PC-9 (cell line): ENCODE measurements around the gene RIPK3.

ENCODE experiments used
- EZH2 ChIP-seq: fragments of 200-600 bp; sonication (generic); IDR thresholded peaks from 2 replicates; pipeline ENCODE4 v1.8.0; 2017; ENCODE audit warnings: antibody characterized with exemption, low read depth
- TF ChIP-seq, protein P1 (sequence below): fragments of 200-600 bp; sonication (generic); conservative IDR thresholded peaks from 2 replicates; pipeline ENCODE4 v1.6.1; 2017; ENCODE audit warnings: mixed run types, antibody characterized with exemption, mild to moderate bottlenecking, moderate library complexity

DNA sequence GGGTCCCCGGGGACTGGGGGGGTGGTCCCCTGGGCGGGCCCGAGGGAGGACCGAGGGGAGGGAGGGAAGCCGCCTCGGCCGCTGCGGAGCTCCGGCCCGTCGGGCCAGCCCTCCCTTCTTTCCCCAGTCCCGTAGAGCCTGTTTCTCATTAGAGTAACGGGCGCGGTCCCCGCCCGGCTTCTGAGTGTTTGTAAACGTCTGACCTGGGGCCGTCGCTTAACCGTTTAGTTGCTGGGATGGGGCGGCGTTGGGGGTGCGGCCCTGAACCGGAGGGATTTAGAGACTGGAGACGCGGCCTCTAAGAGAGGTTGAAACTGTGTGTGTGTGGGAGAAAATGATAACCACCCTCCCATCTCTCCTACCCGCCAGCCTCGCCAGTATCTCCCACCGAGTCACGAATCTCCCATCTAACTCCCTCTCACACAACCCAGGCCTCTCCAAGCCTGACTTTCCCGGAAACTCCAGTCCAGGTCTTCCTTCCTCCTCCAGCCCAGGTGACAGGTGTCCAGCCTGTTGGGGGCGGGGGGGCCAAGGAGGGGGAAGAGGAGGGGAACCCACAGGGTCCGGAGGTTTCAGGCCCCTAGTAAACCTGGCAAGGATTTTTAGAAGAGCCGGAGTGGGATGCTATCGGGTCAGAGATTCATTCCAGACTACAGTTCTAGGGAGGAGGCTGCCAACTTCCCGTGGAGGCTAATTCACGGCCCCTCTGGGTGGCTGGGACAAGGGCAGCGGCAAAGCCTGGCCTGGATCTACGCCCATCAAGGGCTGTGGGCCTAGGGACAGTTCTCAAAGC is 27.1 kb upstream of the RIPK3 start:
- TF ChIP-seq, protein P1, sequence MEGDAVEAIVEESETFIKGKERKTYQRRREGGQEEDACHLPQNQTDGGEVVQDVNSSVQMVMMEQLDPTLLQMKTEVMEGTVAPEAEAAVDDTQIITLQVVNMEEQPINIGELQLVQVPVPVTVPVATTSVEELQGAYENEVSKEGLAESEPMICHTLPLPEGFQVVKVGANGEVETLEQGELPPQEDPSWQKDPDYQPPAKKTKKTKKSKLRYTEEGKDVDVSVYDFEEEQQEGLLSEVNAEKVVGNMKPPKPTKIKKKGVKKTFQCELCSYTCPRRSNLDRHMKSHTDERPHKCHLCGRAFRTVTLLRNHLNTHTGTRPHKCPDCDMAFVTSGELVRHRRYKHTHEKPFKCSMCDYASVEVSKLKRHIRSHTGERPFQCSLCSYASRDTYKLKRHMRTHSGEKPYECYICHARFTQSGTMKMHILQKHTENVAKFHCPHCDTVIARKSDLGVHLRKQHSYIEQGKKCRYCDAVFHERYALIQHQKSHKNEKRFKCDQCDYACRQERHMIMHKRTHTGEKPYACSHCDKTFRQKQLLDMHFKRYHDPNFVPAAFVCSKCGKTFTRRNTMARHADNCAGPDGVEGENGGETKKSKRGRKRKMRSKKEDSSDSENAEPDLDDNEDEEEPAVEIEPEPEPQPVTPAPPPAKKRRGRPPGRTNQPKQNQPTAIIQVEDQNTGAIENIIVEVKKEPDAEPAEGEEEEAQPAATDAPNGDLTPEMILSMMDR, result no peak
- no peak for TF ChIP-seq EZH2
